HepG2 (cell line): Measurements from ENCODE around the gene KCNT1. TPM values are rescaled to one million over a fixed set of nuclear protein-coding genes. Genes with fewer than 3 reads are reported as not detected.
A peak's percentile ranks its signal among the peaks of the same experiment; 100 is the strongest.

Experiments
- ATAC-seq: fragments of 200-7000 bp; cut with Tn5 transposase; 3 replicates; pipeline ENCODE4 v1.9.1; 2020; ENCODE audit warnings: mild to moderate bottlenecking, moderate library complexity
- BruUV-seq: library from RNA; stranded (reverse); fragments of 400-500 nt; replicated peaks from 2 replicates; lab custom pipeline; 2021; lab: Mats Ljungman, UMichigan
- CTCF ChIA-PET: fragments of 300-600 bp; formaldehyde crosslinking; extraction: SDS; loops from one replicate; lab custom pipeline; 2021; ENCODE audit warnings: low total read pairs, inconsistent platforms, low intra/inter-chr PET ratio; lab: Yijun Ruan, JAX
- POLR2A ChIA-PET: fragments of 350-600 bp; sonication (Branson Sonifier 250); formaldehyde crosslinking; loops from one replicate; lab custom pipeline; 2020; ENCODE audit warnings: antibody characterized with exemption, inconsistent platforms; lab: Yijun Ruan, JAX
- DNase-seq: peaks from one replicate; pipeline ENCODE4 v3.0.0-alpha.2; 2015; ENCODE audit warnings: low spot score
- FAIRE-seq: peaks from 3 replicates; lab custom pipeline; 2011; peaks lifted over from hg19 to GRCh38; lab: Jason Lieb, UNC
- H2AFZ ChIP-seq: one replicate; pipeline ENCODE4 v1.6.1; 2011; ENCODE audit warnings: low read length, inconsistent platforms
- H3K27ac ChIP-seq: fragments of 300-600 bp; 3 replicates; pipeline ENCODE4 v1.8.0; 2011; ENCODE audit warnings: mixed run types, mild to moderate bottlenecking, mixed read lengths, low read length, inconsistent platforms; ENCODE audit not compliant: insufficient read depth; ENCODE audit errors: extremely low read length
- H3K27me3 ChIP-seq, 2 experiments: fragments of 200-600 bp in 1 of 2; 2 replicates in 1 of 2; 3 replicates in 1 of 2; pipeline versions ENCODE4 v1.6.0 to v1.8.0; 2011; ENCODE audit warnings: low read length in 2 of 2, mild to moderate bottlenecking in 2 of 2, moderate library complexity in 2 of 2, inconsistent platforms in 1 of 2; ENCODE audit not compliant: insufficient read depth in 2 of 2, control insufficient read depth in 1 of 2
- H3K36me3 ChIP-seq, 2 experiments: fragments of 200-600 bp in 1 of 2; replicated peaks in 1 of 2; 2 replicates in 1 of 2; 3 replicates in 1 of 2; pipeline versions ENCODE4 v1.5.1 to v1.8.0; 2011; ENCODE audit warnings: low read length in 2 of 2, inconsistent platforms in 1 of 2; ENCODE audit not compliant: insufficient read depth in 2 of 2, control insufficient read depth in 1 of 2
- H3K4me1 ChIP-seq: 2 replicates; pipeline ENCODE4 v1.5.1; 2012; ENCODE audit warnings: low read length, inconsistent platforms; ENCODE audit not compliant: insufficient read depth
- H3K4me2 ChIP-seq: 2 replicates; pipeline ENCODE4 v1.6.0; 2011; ENCODE audit warnings: low read depth, low read length, inconsistent platforms
- H3K4me3 ChIP-seq, 3 experiments: fragments of 200-600 bp in 1 of 3; sonication (generic), shearing (Covaris generic) in 1 of 3; replicated peaks in 1 of 3; 2 replicates each; pipeline ENCODE4 v1.5.1; 2011 to 2016; ENCODE audit warnings: low read length in 3 of 3, inconsistent platforms in 2 of 3, low read depth in 2 of 3, mild to moderate bottlenecking in 2 of 3, control low read depth in 1 of 3, mixed read lengths in 1 of 3; ENCODE audit not compliant: insufficient read depth in 1 of 3
- H3K79me2 ChIP-seq: one replicate; pipeline ENCODE4 v1.6.1; 2011; ENCODE audit warnings: low read length, inconsistent platforms; ENCODE audit not compliant: insufficient read depth
- H3K9ac ChIP-seq: 2 replicates; pipeline ENCODE4 v1.6.0; 2011; ENCODE audit warnings: mild to moderate bottlenecking, low read depth, low read length, inconsistent platforms; ENCODE audit not compliant: insufficient read depth
- H3K9me3 ChIP-seq: 2 replicates; pipeline ENCODE4 v1.5.1; 2012; ENCODE audit warnings: mild to moderate bottlenecking, low read length
- H4K20me1 ChIP-seq: 2 replicates; pipeline ENCODE4 v1.6.0; 2011; ENCODE audit warnings: inconsistent platforms, mild to moderate bottlenecking, low read length, moderate library complexity; ENCODE audit not compliant: insufficient read depth
- ATRX ChIP-seq: sonication (generic); formaldehyde crosslinking; IDR thresholded peaks from 2 replicates; pipeline ENCODE4 v1.4.0; 2020; ENCODE audit warnings: missing genetic modification reagents, borderline replicate concordance
- CHD2 ChIP-seq: IDR thresholded peaks from 2 replicates; pipeline ENCODE4 v1.6.1; 2011; ENCODE audit warnings: low read depth, low read length, improper control_type of control experiment
- ELF4 ChIP-seq: sonication (generic); formaldehyde crosslinking; IDR thresholded peaks from 2 replicates; pipeline ENCODE4 v1.5.0; 2020; ENCODE audit warnings: missing genetic modification reagents, mild to moderate bottlenecking, moderate library complexity, borderline replicate concordance
- HNF4A ChIP-seq: sonication (generic); formaldehyde crosslinking; IDR thresholded peaks from 2 replicates; pipeline ENCODE4 v1.4.0; 2020; ENCODE audit warnings: missing genetic modification reagents
- HNF4G ChIP-seq, 2 experiments: sonication (generic) in 1 of 2; formaldehyde crosslinking in 1 of 2; IDR thresholded peaks; 2 replicates each; pipeline versions ENCODE4 v1.4.0 to v1.6.1; 2011 to 2020; ENCODE audit warnings: borderline replicate concordance in 2 of 2, low read depth in 2 of 2, mild to moderate bottlenecking in 2 of 2, low read length in 1 of 2, missing genetic modification reagents in 1 of 2, moderate library complexity in 1 of 2
- IKZF5 ChIP-seq: IDR thresholded peaks from 2 replicates; pipeline ENCODE4 v1.6.1; 2018; ENCODE audit warnings: missing genetic modification reagents, mild to moderate bottlenecking, missing compliant biosample characterization
- MAX ChIP-seq: IDR thresholded peaks from 2 replicates; pipeline ENCODE4 v1.6.1; 2012; ENCODE audit warnings: inconsistent platforms
- SOX13 ChIP-seq, 3 experiments: fragments of 450-650 bp in 1 of 3; sonication (generic) in 1 of 3; formaldehyde crosslinking in 1 of 3; IDR thresholded peaks in 2 of 3; conservative IDR thresholded peaks in 1 of 3; 2 replicates each; pipeline versions ENCODE4 v1.5.0 to v1.6.1; 2016 to 2020; ENCODE audit warnings: antibody characterized with exemption in 1 of 3, mild to moderate bottlenecking in 1 of 3, missing compliant biosample characterization in 1 of 3, missing genetic modification reagents in 1 of 3, moderate library complexity in 1 of 3
- ZNF552 ChIP-seq: sonication (generic); formaldehyde crosslinking; IDR thresholded peaks from 2 replicates; pipeline ENCODE4 v1.9.0; 2022; ENCODE audit warnings: missing genetic modification reagents, mild to moderate bottlenecking, borderline replicate concordance
- WGBS: methylation state at CpG from one replicate; pipeline ENCODE4 v1.1.6; 2017; ENCODE audit warnings: low lambda C conversion rate; 5-methylcytosine and 5-hydroxymethylcytosine counted together
- in situ Hi-C: cut with HindIII; loops from 2 replicates; pipeline ENCODE4 v1.10.0; 2017; ENCODE audit warnings: low pct_unique_long_range_greater_than_20kb; ENCODE audit not compliant: extremely low pct_ligation_motif_present
- intact Hi-C: fragments of 100-400 bp; cut with micrococcal nuclease; formaldehyde crosslinking; loops from one replicate; pipeline ENCODE4 v1.10.0; 2022; ENCODE audit not compliant: unreplicated experiment
- polyA plus RNA-seq, 8 experiments: library from polyadenylated mRNA; depleted of rRNA in 3 of 8; stranded (reverse) in 7 of 8; unstranded in 1 of 8; fragments of >200 nt; fragmentation: Illumina TruSeq in 4 of 8; extraction: Trizol in 4 of 8; gene quantifications; 2 replicates each; pipeline versions ENCODE4 v1.2.1 to v1.2.3, GENCODE V29; 2011 to 2016; ENCODE audit warnings: low read depth in 4 of 8, missing spikeins in 1 of 8, mixed read lengths in 1 of 8; ENCODE audit not compliant: insufficient read depth in 1 of 8
- total RNA-seq, 5 experiments: library from RNA; depleted of rRNA; stranded (reverse); fragments of >200 nt; fragmentation: Illumina TruSeq; extraction: Trizol; gene quantifications; 2 replicates each; pipeline ENCODE4 v1.2.3, GENCODE V29; 2016; ENCODE audit warnings: low read depth in 1 of 5

Gene KCNT1
- total and polyA plus RNA-seq, 2 of the 13 experiments (the other 11 are each of a cell fraction or from before 2014, with no cell fraction given): not detected

- CTCF ChIA-PET: no interaction called here
- H4K20me1 ChIP-seq: no peaks in the 10 kb centered on the region
Measured at GRCh38 chr9:135788576-135789300, 86.8 kb downstream of the KCNT1 start.

GRCh38 chr9:135789838-135790291 is 87.9 kb downstream of the KCNT1 start:
- no peak overlapping the region for H3K4me2 ChIP-seq
- no TSS peak for BruUV-seq

More at GRCh38 chr9:135788576-135789300, 86.8 kb downstream of the KCNT1 start:
- FAIRE-seq (no peak), DNase-seq (no peak)
- no TSS peak for BruUV-seq
- no peak overlapping the region for H3K9ac ChIP-seq
- H3K36me3 ChIP-seq: no peaks in the 10 kb centered on the region
- in situ Hi-C loops (no loop called here), intact Hi-C loops (no loop called here)
- 35% methylated on average over 4 of the region's 36 CpGs for WGBS
- H3K4me2 ChIP-seq: no peak overlapping the region
- no peak overlapping the region for H2AFZ ChIP-seq
- H3K27me3 ChIP-seq: peaks cover 19 to 87% of the 10 kb centered on the region in 2 experiments; a peak in 4 of 5 replicates
- POLR2A ChIA-PET: no interaction called here
- no peak for TF ChIP-seq CHD2
- TF ChIP-seq HNF4A (CRISPR knock-in tag): peak; percentile 20; the same call in 1 of the 2 replicates
- TF ChIP-seq HNF4G (IDR thresholded peaks at IDR 0.05; ENCODE audit: borderline replicate concordance, low read depth, low read length): 0 out of 2 replicates have a peak, but pooled peaks have one; percentile 15
- no peak for TF ChIP-seq HNF4G (CRISPR knock-in tag; IDR thresholded peaks at IDR 0.05; ENCODE audit: borderline replicate concordance, low read depth)
- peak; percentile 96; the same call in 1 of the 2 replicates for TF ChIP-seq ZNF552
- TF ChIP-seq MAX: 0 out of 2 replicates have a peak, but pooled peaks have one; percentile 24
- TF ChIP-seq, all 625 proteins: peak for 4
- no peaks in the 10 kb centered on the region for H3K9me3 ChIP-seq
- H3K79me2 ChIP-seq: no peaks in the 10 kb centered on the region
- no peak overlapping the region for H3K27ac ChIP-seq
- no peaks in the 10 kb centered on the region for H3K4me1 ChIP-seq
- ATAC-seq: peak; percentile 6; the same call in 2 of the 3 replicates
- H3K4me3 ChIP-seq: no peak overlapping the region

More at GRCh38 chr9:135789838-135790291, 87.9 kb downstream of the KCNT1 start:
- DNase-seq (no peak), FAIRE-seq (no peak), ATAC-seq (no peak)
- no peaks in the 10 kb centered on the region for H3K9me3 ChIP-seq
- ChIA-PET POLR2A (no interaction called here), CTCF (no interaction called here)
- H4K20me1 ChIP-seq: no peaks in the 10 kb centered on the region
- H2AFZ ChIP-seq: no peak overlapping the region
- intact Hi-C loops (no loop called here), in situ Hi-C loops (no loop called here)
- H3K27me3 ChIP-seq: peaks cover 22 to 89% of the 10 kb centered on the region in 2 experiments; a peak in 4 of 5 replicates
- no peak overlapping the region for H3K27ac ChIP-seq
- H3K36me3 ChIP-seq: no peaks in the 10 kb centered on the region
- H3K79me2 ChIP-seq: no peaks in the 10 kb centered on the region
- no peak overlapping the region for H3K9ac ChIP-seq
- TF ChIP-seq SOX13 (IDR thresholded peaks at IDR 0.05) (no peak), SOX13 (CRISPR knock-in tag; conservative IDR thresholded peaks at IDR 0.05 in 1 of 2, IDR thresholded peaks at IDR 0.05 in 1 of 2) (no peak), ELF4 (CRISPR knock-in tag) (no peak), IKZF5 (CRISPR knock-in tag) (no peak), ATRX (CRISPR knock-in tag) (no peak)
- H3K4me1 ChIP-seq: no peaks in the 10 kb centered on the region
- whole genome bisulfite sequencing: no CpG with 5 or more reads among the region's 13 CpGs
- no peak overlapping the region for H3K4me3 ChIP-seq
